Keratinocyte (primary cell): ENCODE results near the gene MUC3A. TPM values are rescaled to one million over a fixed set of nuclear protein-coding genes. Genes with fewer than 3 reads are reported as not detected.
"Not testable (repeated sequence)": the region's sequence is repeated elsewhere in the genome, so short reads cannot be mapped to it uniquely, and the experiment has no call there.

ENCODE experiments used
- DNase-seq: peaks from one replicate; pipeline ENCODE4 v3.0.0-alpha.2; 2011; ENCODE audit warnings: low read depth, missing footprints, low spot score
- FAIRE-seq: peaks from 2 replicates; lab custom pipeline; 2011; peaks lifted over from hg19 to GRCh38; lab: Jason Lieb, UNC
- H2AFZ ChIP-seq: 2 replicates; pipeline ENCODE4 v1.6.0; 2012; ENCODE audit warnings: low read length, control low read depth, inconsistent platforms; ENCODE audit not compliant: control insufficient read depth
- H3K27ac ChIP-seq: 2 replicates; pipeline ENCODE4 v1.5.1; 2011; ENCODE audit warnings: low read length; ENCODE audit not compliant: control insufficient read depth, insufficient read depth
- H3K27me3 ChIP-seq: 3 replicates; pipeline ENCODE4 v1.6.0; 2011; ENCODE audit warnings: low read length; ENCODE audit not compliant: control insufficient read depth, insufficient read depth; ENCODE audit errors: extremely low read depth
- H3K36me3 ChIP-seq, 2 experiments: 2 replicates in 1 of 2; 3 replicates in 1 of 2; pipeline ENCODE4 v1.5.1; 2011; ENCODE audit warnings: low read length in 2 of 2, mild to moderate bottlenecking in 1 of 2; ENCODE audit not compliant: control insufficient read depth in 2 of 2, insufficient read depth in 2 of 2; ENCODE audit errors: extremely low read depth in 1 of 2
- H3K4me1 ChIP-seq: 3 replicates; pipeline ENCODE4 v1.5.1; 2011; ENCODE audit warnings: low read length; ENCODE audit not compliant: control insufficient read depth, insufficient read depth; ENCODE audit errors: extremely low read depth
- H3K4me2 ChIP-seq: 3 replicates; pipeline ENCODE4 v1.6.0; 2011; ENCODE audit warnings: low read depth, low read length; ENCODE audit not compliant: control insufficient read depth, insufficient read depth; ENCODE audit errors: extremely low read depth
- H3K4me3 ChIP-seq, 3 experiments: fragments of 200-600 bp in 1 of 3; sonication (generic) in 1 of 3; 2 replicates in 2 of 3; 3 replicates in 1 of 3; pipeline ENCODE4 v1.5.1; 2011 to 2016; ENCODE audit warnings: low read length in 3 of 3, mild to moderate bottlenecking in 3 of 3, control low read depth in 2 of 3, inconsistent platforms in 1 of 3, low read depth in 1 of 3, mixed read lengths in 1 of 3, mixed run types in 1 of 3, moderate library complexity in 1 of 3; ENCODE audit not compliant: control insufficient read depth in 2 of 3, insufficient read depth in 2 of 3; ENCODE audit errors: extremely low read depth in 1 of 3
- H3K79me2 ChIP-seq: 2 replicates; pipeline ENCODE4 v1.6.0; 2012; ENCODE audit warnings: low read length; ENCODE audit not compliant: control insufficient read depth, insufficient read depth
- H3K9ac ChIP-seq: 3 replicates; pipeline ENCODE4 v1.6.0; 2011; ENCODE audit warnings: low read length; ENCODE audit not compliant: control insufficient read depth, insufficient read depth; ENCODE audit errors: extremely low read depth
- H3K9me1 ChIP-seq: 3 replicates; pipeline ENCODE4 v1.6.0; 2011; ENCODE audit warnings: low read length; ENCODE audit not compliant: control insufficient read depth, insufficient read depth; ENCODE audit errors: extremely low read depth
- H3K9me3 ChIP-seq: 2 replicates; pipeline ENCODE4 v1.5.1; 2012; ENCODE audit warnings: low read depth, low read length; ENCODE audit not compliant: control insufficient read depth
- H4K20me1 ChIP-seq: 3 replicates; pipeline ENCODE4 v1.6.0; 2011; ENCODE audit warnings: low read length; ENCODE audit not compliant: control insufficient read depth, insufficient read depth; ENCODE audit errors: extremely low read depth
- EZH2 ChIP-seq: IDR thresholded peaks from one replicate; pipeline ENCODE4 v1.6.1; 2012; ENCODE audit warnings: inconsistent platforms, mild to moderate bottlenecking, low read length, moderate library complexity
- dilution Hi-C: fragments of 300-500 bp; cut with MboI; formaldehyde crosslinking; loops from one replicate; pipeline ENCODE4 v1.7.0; 2020; ENCODE audit warnings: low sequenced_read_pairs; ENCODE audit not compliant: extremely low pct_ligation_motif_present
- polyA plus RNA-seq, 5 experiments: library from polyadenylated mRNA; depleted of rRNA in 3 of 5; stranded (reverse) in 3 of 5; stranded (forward) in 1 of 5; unstranded in 1 of 5; fragments of >200 nt; gene quantifications; 1 replicate in 1 of 5; 2 replicates in 3 of 5; 3 replicates in 1 of 5; pipeline versions ENCODE4 v1.2.1 to v1.2.3, GENCODE V29; 2011 to 2012; ENCODE audit warnings: missing spikeins in 2 of 5, low read depth in 1 of 5, low replicate concordance in 1 of 5
- TF ChIP-seq, protein P1 (sequence below), 3 experiments: IDR thresholded peaks in 1 of 3; conservative IDR thresholded peaks in 1 of 3; optimal IDR thresholded peaks in 1 of 3; 2 replicates in 2 of 3; 3 replicates in 1 of 3; pipeline versions ENCODE3 to v1.5.1; 2011; ENCODE audit warnings: low read length in 3 of 3, mild to moderate bottlenecking in 3 of 3, moderate library complexity in 2 of 3, control low read depth in 1 of 3, inconsistent platforms in 1 of 3; ENCODE audit not compliant: insufficient read depth in 2 of 3; ENCODE audit errors: extremely low read depth in 1 of 3

MUC3A gene
- polyA plus RNA-seq, 1 donor (not counting 4 experiments of a cell fraction or from before 2014, with no cell fraction given), result 0.10 TPM

DNA sequence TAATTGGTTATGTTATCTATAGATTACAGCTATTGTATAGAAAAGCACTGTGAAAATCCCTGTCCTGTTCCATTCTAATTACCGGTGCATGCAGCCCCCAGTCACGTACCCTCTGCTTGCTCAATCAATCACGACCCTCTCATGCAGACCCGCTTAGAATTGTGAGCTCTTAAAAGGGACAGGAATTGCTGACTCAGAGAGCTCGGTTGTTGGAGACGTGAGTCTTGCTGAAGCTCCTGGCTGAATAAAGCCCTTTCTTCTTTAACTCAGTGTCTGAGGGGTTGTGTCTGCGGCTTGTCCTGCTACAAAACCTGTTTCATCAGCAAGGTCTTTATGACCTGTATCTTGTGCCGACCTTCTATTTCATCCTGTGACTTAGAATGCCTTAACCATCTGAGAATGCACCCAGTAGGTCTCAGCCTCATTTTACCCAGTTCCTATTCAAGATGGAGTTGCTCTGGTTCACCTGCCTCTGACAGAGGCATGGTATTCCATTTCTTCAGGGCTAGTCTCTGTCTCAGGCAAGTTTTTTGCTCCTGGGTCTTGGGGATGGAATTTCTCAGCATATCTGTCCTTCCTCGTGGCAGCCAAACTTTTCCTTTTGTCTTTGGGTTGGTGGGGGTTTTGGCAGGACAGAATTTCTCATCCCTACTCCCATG is 29.4 kb upstream of the MUC3A start:
- H3K27ac ChIP-seq, H3K4me3 ChIP-seq, H3K4me1 ChIP-seq, H3K9ac ChIP-seq, H3K36me3 ChIP-seq, DNase-seq, H4K20me1 ChIP-seq, H3K4me2 ChIP-seq, FAIRE-seq, dilution Hi-C loops, H3K79me2 ChIP-seq, H2AFZ ChIP-seq, H3K27me3 ChIP-seq, H3K9me3 ChIP-seq, H3K9me1 ChIP-seq: not testable (repeated sequence)

GRCh38 chr7:100921039-100921438 is 28.3 kb upstream of the MUC3A start:
- Histone ChIP-seq H3K36me3 (no peaks in the 10 kb centered on the region), H3K27me3 (no peaks in the 10 kb centered on the region), H3K4me3 (no peak overlapping the region), H4K20me1 (no peaks in the 10 kb centered on the region), H3K9me3 (no peaks in the 10 kb centered on the region), H3K9ac (no peak overlapping the region), H3K9me1 (no peaks in the 10 kb centered on the region), H3K27ac (no peak overlapping the region), H2AFZ (no peak overlapping the region), H3K79me2 (no peaks in the 10 kb centered on the region), H3K4me2 (no peak overlapping the region), H3K4me1 (peaks cover 4% of the 10 kb centered on the region)
- TF ChIP-seq, protein P1, sequence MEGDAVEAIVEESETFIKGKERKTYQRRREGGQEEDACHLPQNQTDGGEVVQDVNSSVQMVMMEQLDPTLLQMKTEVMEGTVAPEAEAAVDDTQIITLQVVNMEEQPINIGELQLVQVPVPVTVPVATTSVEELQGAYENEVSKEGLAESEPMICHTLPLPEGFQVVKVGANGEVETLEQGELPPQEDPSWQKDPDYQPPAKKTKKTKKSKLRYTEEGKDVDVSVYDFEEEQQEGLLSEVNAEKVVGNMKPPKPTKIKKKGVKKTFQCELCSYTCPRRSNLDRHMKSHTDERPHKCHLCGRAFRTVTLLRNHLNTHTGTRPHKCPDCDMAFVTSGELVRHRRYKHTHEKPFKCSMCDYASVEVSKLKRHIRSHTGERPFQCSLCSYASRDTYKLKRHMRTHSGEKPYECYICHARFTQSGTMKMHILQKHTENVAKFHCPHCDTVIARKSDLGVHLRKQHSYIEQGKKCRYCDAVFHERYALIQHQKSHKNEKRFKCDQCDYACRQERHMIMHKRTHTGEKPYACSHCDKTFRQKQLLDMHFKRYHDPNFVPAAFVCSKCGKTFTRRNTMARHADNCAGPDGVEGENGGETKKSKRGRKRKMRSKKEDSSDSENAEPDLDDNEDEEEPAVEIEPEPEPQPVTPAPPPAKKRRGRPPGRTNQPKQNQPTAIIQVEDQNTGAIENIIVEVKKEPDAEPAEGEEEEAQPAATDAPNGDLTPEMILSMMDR (optimal IDR thresholded peaks at IDR 0.05 in 1 of 3, IDR thresholded peaks at IDR 0.05 in 1 of 3, conservative IDR thresholded peaks at IDR 0.05 in 1 of 3; ENCODE audit: extremely low read depth in 1 of 3, insufficient read depth in 2 of 3, low read length in 3 of 3), result no peak
- TF ChIP-seq EZH2, result no peak
- dilution Hi-C loops, result no loop called here
- DNase-seq, result no peak
- FAIRE-seq, result no peak

- H3K4me2 ChIP-seq, result not testable (repeated sequence)
These were observed 25.7 kb upstream of the MUC3A start for GRCh38 chr7:100923616-100924015.

More at GRCh38 chr7:100923616-100924015, 25.7 kb upstream of the MUC3A start:
- H3K9ac ChIP-seq, H3K36me3 ChIP-seq, H3K27me3 ChIP-seq, H3K4me1 ChIP-seq, H3K27ac ChIP-seq, dilution Hi-C loops, H3K79me2 ChIP-seq, H3K9me3 ChIP-seq, DNase-seq, H2AFZ ChIP-seq, H3K9me1 ChIP-seq, H4K20me1 ChIP-seq, H3K4me3 ChIP-seq, FAIRE-seq: not testable (repeated sequence)
